K562 (cell line): Measurements from ENCODE around the gene VAMP4. TPM values are rescaled to one million over a fixed set of nuclear protein-coding genes. Genes with fewer than 3 reads are reported as not detected.

Source experiments
- ATF7 ChIP-seq: fragments of 450-650 bp; IDR thresholded peaks from 2 replicates; pipeline ENCODE4 v1.7.1; 2014; ENCODE audit warnings: mild to moderate bottlenecking, moderate library complexity
- BRD9 ChIP-seq: fragments of 450-650 bp; IDR thresholded peaks from 2 replicates; pipeline ENCODE4 v1.6.1; 2018; ENCODE audit warnings: low read depth; ENCODE audit not compliant: partially characterized antibody
- CREB1 ChIP-seq, 2 experiments: sonication (generic) in 1 of 2; formaldehyde crosslinking in 1 of 2; IDR thresholded peaks; 2 replicates each; pipeline versions ENCODE4 v1.6.1 to v1.8.0; 2012 to 2022; ENCODE audit warnings: inconsistent platforms in 1 of 2, mild to moderate bottlenecking in 1 of 2, missing genetic modification reagents in 1 of 2, moderate library complexity in 1 of 2
- CREM ChIP-seq: IDR thresholded peaks from 2 replicates; pipeline ENCODE4 v1.6.1; 2014; ENCODE audit warnings: antibody characterized with exemption, low read depth
- FIP1L1 ChIP-seq: fragments of 200-400 bp; formaldehyde crosslinking; IDR thresholded peaks from 2 replicates; pipeline ENCODE4 v1.6.1; 2018; ENCODE audit warnings: mild to moderate bottlenecking, low read depth, low read length; ENCODE audit not compliant: poor library complexity, severe bottlenecking
- FOXA3 ChIP-seq, 2 experiments: fragments of 450-650 bp in 1 of 2; sonication (generic) in 1 of 2; formaldehyde crosslinking; IDR thresholded peaks in 1 of 2; conservative IDR thresholded peaks in 1 of 2; 2 replicates each; pipeline versions ENCODE4 v1.4.0 to v1.8.0; 2020 to 2022; ENCODE audit warnings: mild to moderate bottlenecking in 2 of 2, missing genetic modification reagents in 1 of 2
- FOXK2 ChIP-seq, 2 experiments: fragments of 450-650 bp; IDR thresholded peaks in 1 of 2; conservative IDR thresholded peaks in 1 of 2; 2 replicates each; pipeline ENCODE4 v1.6.1; 2016; ENCODE audit warnings: low read depth in 2 of 2, mild to moderate bottlenecking in 1 of 2
- KAT7 ChIP-seq: sonication (generic); formaldehyde crosslinking; IDR thresholded peaks from 2 replicates; pipeline ENCODE4 v1.8.0; 2022; ENCODE audit warnings: missing genetic modification reagents, mild to moderate bottlenecking, borderline replicate concordance
- KLF13 ChIP-seq: fragments of 450-650 bp; IDR thresholded peaks from 2 replicates; pipeline ENCODE4 v1.6.1; 2016; ENCODE audit warnings: missing genetic modification characterization, low read depth, mild to moderate bottlenecking, missing compliant biosample characterization, moderate library complexity, borderline replicate concordance
- NCOA1 ChIP-seq: fragments of 450-650 bp; IDR thresholded peaks from 2 replicates; pipeline ENCODE4 v1.6.1; 2016; ENCODE audit warnings: low read depth
- NCOA4 ChIP-seq: fragments of 450-650 bp; IDR thresholded peaks from 2 replicates; pipeline ENCODE4 v1.6.1; 2018; ENCODE audit warnings: mild to moderate bottlenecking; ENCODE audit not compliant: partially characterized antibody
- NFE2 ChIP-seq: IDR thresholded peaks from 2 replicates; pipeline ENCODE4 v1.6.1; 2014; ENCODE audit warnings: antibody characterized with exemption, low read depth
- NFIC ChIP-seq: fragments of 450-650 bp; IDR thresholded peaks from 2 replicates; pipeline ENCODE4 v1.6.1; 2017; ENCODE audit warnings: mild to moderate bottlenecking, inconsistent platforms
- NR2C2 ChIP-seq, 2 experiments: fragments of 200-800 bp in 1 of 2; sonication (Bioruptor generic) in 1 of 2; sonication (generic) in 1 of 2; formaldehyde crosslinking in 1 of 2; IDR thresholded peaks; 2 replicates each; pipeline versions ENCODE4 v1.6.1 to v1.8.0; 2016 to 2022; ENCODE audit warnings: mild to moderate bottlenecking in 1 of 2, missing compliant biosample characterization in 1 of 2, missing genetic modification characterization in 1 of 2, missing genetic modification reagents in 1 of 2
- RBFOX2 ChIP-seq: fragments of 200-400 bp; formaldehyde crosslinking; IDR thresholded peaks from 2 replicates; pipeline ENCODE4 v1.6.1; 2017; ENCODE audit warnings: low read depth, mild to moderate bottlenecking, low read length, moderate library complexity
- RCOR1 ChIP-seq, 2 experiments: IDR thresholded peaks; 2 replicates each; pipeline ENCODE4 v1.6.1; 2012; ENCODE audit warnings: low read depth in 2 of 2, low read length in 2 of 2, borderline replicate concordance in 1 of 2, improper control_type of control experiment in 1 of 2
- SAP30 ChIP-seq: fragments of 200-600 bp; sonication (generic); IDR thresholded peaks from 2 replicates; pipeline ENCODE4 v1.6.1; 2012; ENCODE audit warnings: borderline replicate concordance, low read depth, mild to moderate bottlenecking, moderate library complexity, low read length, control low read depth, inconsistent platforms; ENCODE audit not compliant: insufficient read depth, poor library complexity, severe bottlenecking
- SMAD1 ChIP-seq: fragments of 150-350 bp; IDR thresholded peaks from 2 replicates; pipeline ENCODE4 v1.6.1; 2014; ENCODE audit warnings: low read length, low read depth; ENCODE audit not compliant: partially characterized antibody
- SP1 ChIP-seq: sonication (generic); formaldehyde crosslinking; IDR thresholded peaks from 2 replicates; pipeline ENCODE4 v1.8.1; 2022; ENCODE audit warnings: mild to moderate bottlenecking, missing genetic modification reagents
- TAL1 ChIP-seq: fragments of 450-650 bp; IDR thresholded peaks from 2 replicates; pipeline ENCODE4 v1.6.1; 2016; ENCODE audit warnings: mild to moderate bottlenecking
- TBP ChIP-seq: optimal IDR thresholded peaks from 2 replicates; pipeline ENCODE3; 2011; ENCODE audit warnings: low read depth, low read length, improper control_type of control experiment
- TRIM28 ChIP-seq: fragments of 450-650 bp; IDR thresholded peaks from 2 replicates; pipeline ENCODE4 v1.6.1; 2017
- ZBTB2 ChIP-seq: fragments of 450-650 bp; IDR thresholded peaks from 2 replicates; pipeline ENCODE4 v1.6.1; 2016; ENCODE audit warnings: antibody characterized with exemption
- ZFPM2 ChIP-seq: fragments of 250-450 bp; sonication (Bioruptor Pico); IDR thresholded peaks from 2 replicates; pipeline ENCODE4 v1.5.1; 2022; ENCODE audit warnings: mild to moderate bottlenecking
- ZNF212 ChIP-seq: fragments of 450-650 bp; formaldehyde crosslinking; IDR thresholded peaks from 2 replicates; pipeline ENCODE4 v1.4.0; 2020; ENCODE audit warnings: mild to moderate bottlenecking
- ZNF263 ChIP-seq: sonication (generic); formaldehyde crosslinking; IDR thresholded peaks from 2 replicates; pipeline ENCODE4 v1.8.0; 2022; ENCODE audit warnings: mild to moderate bottlenecking, missing genetic modification reagents, borderline replicate concordance
- ZNF695 ChIP-seq: fragments of 450-650 bp; formaldehyde crosslinking; IDR thresholded peaks from 2 replicates; pipeline ENCODE4 v1.4.0; 2020; ENCODE audit warnings: mild to moderate bottlenecking, moderate library complexity
- ZSCAN32 ChIP-seq: fragments of 450-650 bp; formaldehyde crosslinking; IDR thresholded peaks from 2 replicates; pipeline ENCODE4 v1.4.0; 2020; ENCODE audit warnings: mild to moderate bottlenecking, moderate library complexity
- polyA plus RNA-seq, 8 experiments: library from polyadenylated mRNA; depleted of rRNA in 4 of 8; stranded (reverse) in 5 of 8; unstranded in 3 of 8; fragments of >200 nt; fragmentation: Nextera tagmentation in 2 of 8; fragmentation: Illumina TruSeq in 1 of 8; extraction: Ambion mirVana in 2 of 8; extraction: Trizol in 1 of 8; gene quantifications; 2 replicates each; pipeline versions ENCODE4 v1.2.1 to v1.2.3, GENCODE V29; 2011 to 2014; ENCODE audit warnings: inconsistent platforms in 1 of 8, missing spikeins in 1 of 8
- total RNA-seq, 7 experiments: library from RNA; depleted of rRNA in 6 of 7; stranded (reverse); fragments of >200 nt in 6 of 7; fragmentation: Illumina TruSeq in 2 of 7; extraction: Trizol in 2 of 7; gene quantifications; 2 replicates each; pipeline versions ENCODE4 v1.2.1 to v1.2.3, GENCODE V29; 2011 to 2021; ENCODE audit warnings: low replicate concordance in 1 of 7

Gene VAMP4
- total and polyA plus RNA-seq, 9 of the 15 experiments (the other 6 are each of a cell fraction or from before 2014, with no cell fraction given): 3.3 to 21.4 (median 11.9) TPM

- TF ChIP-seq ZFPM2 (0 out of 2 replicates have a peak, but pooled peaks have one; percentile 73), ZBTB2 (peak; percentile 75; the same call in 1 of the 2 replicates), SMAD1 (peak; percentile 52), RCOR1 (IDR thresholded peaks at IDR 0.05; ENCODE audit: borderline replicate concordance in 1 of 2, low read depth in 2 of 2, low read length in 2 of 2) (peak in 1 of 2 experiments; percentile 62; a peak in 3 of 4 replicates), ATF7 (peak; percentile 77), NCOA1 (peak; percentile 67), TRIM28 (peak; percentile 40; the same call in 1 of the 2 replicates), KLF13 (tag) (peak; percentile 98), FOXA3 (CRISPR knock-in tag; conservative IDR thresholded peaks at IDR 0.05 in 1 of 2, IDR thresholded peaks at IDR 0.05 in 1 of 2) (0 out of 4 replicates have a peak, but pooled peaks of 1 of the 2 experiments have one; percentile 33), ZNF263 (CRISPR knock-in tag) (peak; percentile 61; the same call in 1 of the 2 replicates), ZNF695 (CRISPR knock-in tag) (no peak), FIP1L1 (peak; percentile 93), FOXK2 (conservative IDR thresholded peaks at IDR 0.05 in 1 of 2, IDR thresholded peaks at IDR 0.05 in 1 of 2; ENCODE audit: low read depth in 2 of 2) (peak; percentile 43 to 68; a peak in 2 of 4 replicates), NR2C2 (CRISPR knock-in tag; IDR thresholded peaks at IDR 0.05) (no peak; the same call in 1 of the 2 replicates), NR2C2 (tag; IDR thresholded peaks at IDR 0.05) (peak; percentile 81; the same call in 1 of the 2 replicates), SAP30 (peak; percentile 56), BRD9 (no peak), ZSCAN32 (peak; percentile 1; the same call in 1 of the 2 replicates), TAL1 (no peak), RBFOX2 (peak; percentile 91), ZNF212 (CRISPR knock-in tag) (no peak), NFIC (peak; percentile 54), NFE2 (0 out of 2 replicates have a peak, but pooled peaks have one; percentile 9), CREB1 (IDR thresholded peaks at IDR 0.05) (peak; percentile 69), CREB1 (CRISPR knock-in tag; IDR thresholded peaks at IDR 0.05) (peak; percentile 58; the same call in 1 of the 2 replicates), TBP (peak; percentile 83), SP1 (CRISPR knock-in tag) (peak; percentile 100), CREM (peak; percentile 84), NCOA4 (peak; percentile 95), KAT7 (peak; percentile 27; the same call in 1 of the 2 replicates)
These were observed at the start of gene VAMP4 (continued) for GRCh38 chr1:171741872-171742576.
